ENCODE data around the gene CD27.
A peak's percentile ranks its signal among the peaks of the same experiment; 100 is the strongest.
"Not testable (repeated sequence)": the region's sequence is repeated elsewhere in the genome, so short reads cannot be mapped to it uniquely, and the experiment has no call there.

CD27 gene

GRCh38 chr12:6461401-6462233 lies 16.9 kb downstream of the CD27 start:
- no peak for DNase-seq

- no peak for DNase-seq
Measured at GRCh38 chr12:6462234-6462995, 17.7 kb downstream of the CD27 start.

- no peak for DNase-seq
Measured at GRCh38 chr12:6463216-6463615, 18.5 kb downstream of the CD27 start.

GRCh38 chr12:6463858-6464257 lies 19.1 kb downstream of the CD27 start:
- DNase-seq: no peak

GRCh38 chr12:6464531-6464930 lies 19.8 kb downstream of the CD27 start:
- DNase-seq: no peak

- DNase-seq: peak; percentile 53
Measured at GRCh38 chr12:6465467-6466183, 20.9 kb downstream of the CD27 start.

- no peak for DNase-seq
Measured at GRCh38 chr12:6466184-6466573, 21.4 kb downstream of the CD27 start.

GRCh38 chr12:6466751-6467150 lies 22.0 kb downstream of the CD27 start:
- not testable (repeated sequence) for DNase-seq

- DNase-seq: not testable (repeated sequence)
Measured at GRCh38 chr12:6467571-6468282, 23.0 kb downstream of the CD27 start.

- no peak for DNase-seq
Measured at GRCh38 chr12:6468283-6468575, 23.5 kb downstream of the CD27 start.

GRCh38 chr12:6469092-6469491 lies 24.3 kb downstream of the CD27 start:
- DNase-seq: no peak

GRCh38 chr12:6469609-6470374 lies 25.0 kb downstream of the CD27 start:
- DNase-seq: no peak

- peak; percentile 87 for DNase-seq
Measured at GRCh38 chr12:6470375-6471163, 25.8 kb downstream of the CD27 start, which contains the start of gene VAMP1. Gene VAMP1, minus strand, starts transcription at chr12:6470677. Its CDS starts 146 bp downstream, at chr12:6470531.

- no peak for DNase-seq
Measured at GRCh38 chr12:6471989-6472360, 27.2 kb downstream of the CD27 start.

- DNase-seq: no peak
Measured at GRCh38 chr12:6472491-6472890, 27.7 kb downstream of the CD27 start.

GRCh38 chr12:6475233-6475975 lies 30.6 kb downstream of the CD27 start:
- not testable (repeated sequence) for DNase-seq

GRCh38 chr12:6476489-6476888 lies 31.7 kb downstream of the CD27 start:
- DNase-seq: no peak

- DNase-seq: not testable (repeated sequence)
Measured at GRCh38 chr12:6477601-6478377, 33.0 kb downstream of the CD27 start.

- no peak for DNase-seq
Measured at GRCh38 chr12:6478416-6478815, 33.7 kb downstream of the CD27 start.

GRCh38 chr12:6488240-6488639 lies 43.5 kb downstream of the CD27 start:
- DNase-seq: no peak
